Skeletal muscle satellite cell (primary cell): ENCODE measurements around the gene CETN1.

Experiments
- H3K27me3 ChIP-seq: 2 replicates; pipeline ENCODE4 v1.7.0; 2013; ENCODE audit warnings: low read length; ENCODE audit not compliant: control insufficient read depth, insufficient read depth
- H3K36me3 ChIP-seq: 2 replicates; pipeline ENCODE4 v1.7.0; 2013; ENCODE audit warnings: mild to moderate bottlenecking, control low read depth, low read length; ENCODE audit not compliant: insufficient read depth
- H3K4me1 ChIP-seq: 2 replicates; pipeline ENCODE4 v1.7.0; 2013; ENCODE audit warnings: low read length; ENCODE audit not compliant: control insufficient read depth, insufficient read depth
- H3K4me2 ChIP-seq: 2 replicates; pipeline ENCODE4 v1.7.0; 2013; ENCODE audit warnings: mild to moderate bottlenecking, low read length
- H3K4me3 ChIP-seq: 2 replicates; pipeline ENCODE4 v1.7.0; 2013; ENCODE audit warnings: low read length
- H3K9ac ChIP-seq: 2 replicates; pipeline ENCODE4 v1.7.0; 2013; ENCODE audit warnings: mild to moderate bottlenecking, low read depth, low read length, moderate library complexity
- H3K9me3 ChIP-seq: replicated peaks from 2 replicates; pipeline ENCODE4 v1.7.0; 2013; ENCODE audit warnings: mild to moderate bottlenecking, control low read depth, low read length

CETN1 gene

DNA sequence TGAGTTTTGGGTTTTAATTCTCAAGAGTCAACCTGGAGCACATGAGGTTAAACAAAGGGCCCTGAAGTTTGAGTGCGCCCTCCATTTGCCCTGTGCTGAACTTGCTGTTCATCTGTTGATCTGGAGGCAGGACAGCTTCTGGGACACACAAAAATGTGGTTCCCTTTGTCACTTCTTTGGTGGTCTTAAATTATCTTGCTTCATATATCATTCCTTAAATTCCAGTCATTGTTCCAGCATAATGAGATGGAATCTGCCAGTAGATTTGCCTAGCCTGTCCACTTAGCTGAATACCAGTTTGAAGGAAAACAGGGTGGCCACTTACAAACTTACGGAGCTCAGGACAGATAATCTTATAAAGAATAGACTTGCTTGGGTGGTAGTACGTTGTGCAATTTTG is 916 bp downstream of the CETN1 start:
- Histone ChIP-seq H3K4me1 (no peaks in the 10 kb centered on the region), H3K9ac (no peak overlapping the region), H3K4me2 (no peak overlapping the region), H3K9me3 (no peaks in the 10 kb centered on the region), H3K27me3 (peaks cover 22% of the 10 kb centered on the region), H3K4me3 (no peak overlapping the region), H3K36me3 (no peaks in the 10 kb centered on the region)

DNA sequence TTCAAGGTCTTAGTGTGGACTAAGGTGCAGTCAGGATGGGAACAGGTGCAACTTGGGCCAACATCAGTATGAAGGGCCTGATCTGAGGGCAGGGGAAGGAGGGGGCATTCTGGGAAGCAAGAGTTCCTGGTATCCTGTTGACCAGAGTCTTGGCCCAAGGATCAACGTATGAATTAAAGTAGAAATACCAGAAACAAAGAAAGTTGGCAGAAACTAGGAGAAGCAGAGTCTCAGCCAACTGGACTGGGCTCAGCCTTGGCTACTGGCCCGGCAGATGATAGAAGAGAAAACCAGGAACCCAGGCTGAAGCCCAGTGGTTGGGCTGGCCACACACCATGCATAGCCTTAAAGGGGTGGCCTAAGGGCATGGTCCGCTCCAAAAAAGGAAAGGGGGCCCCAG is 2.3 kb downstream of the CETN1 start:
- Histone ChIP-seq H3K9me3 (no peaks in the 10 kb centered on the region), H3K27me3 (peaks cover 21% of the 10 kb centered on the region), H3K4me3 (no peak overlapping the region)

DNA sequence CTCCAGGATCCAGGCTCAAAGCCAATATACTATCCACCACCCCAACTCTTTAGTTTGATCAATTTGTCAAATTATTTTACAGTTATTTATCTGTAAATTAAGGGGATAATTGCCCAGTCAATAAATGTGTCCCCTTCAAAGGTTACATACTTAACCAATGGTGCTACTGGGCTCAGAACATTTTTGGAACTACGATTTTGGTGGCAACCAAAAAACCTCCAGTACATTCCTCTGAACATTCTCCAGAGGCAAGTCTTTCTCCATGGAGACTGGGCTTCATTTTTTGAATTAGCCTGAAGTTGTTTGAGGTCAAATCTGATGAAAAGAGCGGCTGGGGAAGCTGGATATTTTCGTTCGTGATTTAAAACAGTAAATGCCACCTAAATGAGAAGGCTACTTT is 14.9 kb downstream of the CETN1 start:
- no peak overlapping the region for H3K9ac ChIP-seq
- H3K36me3 ChIP-seq = no peaks in the 10 kb centered on the region
- H3K4me1 ChIP-seq = no peaks in the 10 kb centered on the region
- peaks cover 39% of the 10 kb centered on the region for H3K27me3 ChIP-seq
- H3K4me3 ChIP-seq = no peak overlapping the region
- H3K4me2 ChIP-seq = no peak overlapping the region
- no peaks in the 10 kb centered on the region for H3K9me3 ChIP-seq

More for the DNA sequence above, 2.3 kb downstream of the CETN1 start:
- Histone ChIP-seq H3K4me2 (no peak overlapping the region), H3K9ac (no peak overlapping the region), H3K4me1 (no peaks in the 10 kb centered on the region), H3K36me3 (no peaks in the 10 kb centered on the region)

DNA sequence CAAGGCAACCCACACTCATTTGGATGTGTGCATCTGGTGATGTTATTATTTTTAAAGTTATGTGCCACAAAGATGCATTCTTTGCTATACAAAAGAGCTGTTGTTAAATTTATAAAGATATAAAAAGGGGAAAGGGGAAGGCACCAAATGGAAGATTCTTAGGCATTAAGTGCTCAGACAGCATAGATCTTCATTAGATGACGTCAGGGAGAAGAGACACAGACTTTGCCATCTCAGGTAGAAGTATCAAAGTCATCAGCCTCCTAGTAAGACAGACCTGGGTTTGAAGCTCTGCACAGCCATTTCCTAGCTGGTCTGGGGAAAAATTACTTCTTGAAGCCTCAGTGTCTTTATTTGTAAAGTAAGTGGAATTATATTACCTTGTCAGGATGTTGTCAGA is 15.4 kb downstream of the CETN1 start:
- H3K36me3 ChIP-seq = no peaks in the 10 kb centered on the region
- no peaks in the 10 kb centered on the region for H3K4me1 ChIP-seq
- no peaks in the 10 kb centered on the region for H3K9me3 ChIP-seq
- no peak overlapping the region for H3K4me2 ChIP-seq
- no peak overlapping the region for H3K9ac ChIP-seq
- no peak overlapping the region for H3K4me3 ChIP-seq
- peaks cover 44% of the 10 kb centered on the region for H3K27me3 ChIP-seq

DNA sequence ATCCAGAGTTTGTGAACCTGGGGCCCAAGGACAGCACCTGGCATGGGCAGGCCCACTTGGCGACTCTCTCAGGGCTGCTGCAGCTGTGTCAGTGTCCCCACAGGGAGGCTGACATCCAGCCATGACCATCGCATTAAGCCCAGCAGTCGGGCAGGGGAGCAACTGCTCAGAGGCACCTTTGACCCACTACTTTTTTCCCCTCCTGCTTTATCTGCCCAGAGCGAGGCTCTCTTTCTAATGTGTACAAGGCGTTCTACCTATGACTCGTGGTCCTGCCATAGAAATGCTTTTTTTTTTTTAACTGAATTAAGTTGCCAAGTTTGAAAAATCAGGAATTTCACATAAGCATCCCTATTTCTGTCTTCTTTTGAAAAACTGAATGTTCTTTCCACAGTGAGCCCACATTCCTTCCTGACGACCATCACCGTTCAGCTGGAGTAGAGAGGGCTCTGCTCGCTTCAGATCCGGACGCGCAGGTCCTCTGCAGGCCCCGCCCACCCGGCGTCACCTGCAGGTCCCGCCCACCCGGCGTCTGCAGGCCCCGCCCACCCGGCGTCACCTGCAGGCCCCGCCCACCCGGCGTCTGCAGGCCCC is 16.2 kb downstream of the CETN1 start:
- H3K4me2 ChIP-seq = no peak overlapping the region
- H3K4me1 ChIP-seq = no peaks in the 10 kb centered on the region
- H3K36me3 ChIP-seq = no peaks in the 10 kb centered on the region
- H3K9ac ChIP-seq = no peak overlapping the region
- no peak overlapping the region for H3K4me3 ChIP-seq
- H3K9me3 ChIP-seq = no peaks in the 10 kb centered on the region
- peaks cover 51% of the 10 kb centered on the region for H3K27me3 ChIP-seq

DNA sequence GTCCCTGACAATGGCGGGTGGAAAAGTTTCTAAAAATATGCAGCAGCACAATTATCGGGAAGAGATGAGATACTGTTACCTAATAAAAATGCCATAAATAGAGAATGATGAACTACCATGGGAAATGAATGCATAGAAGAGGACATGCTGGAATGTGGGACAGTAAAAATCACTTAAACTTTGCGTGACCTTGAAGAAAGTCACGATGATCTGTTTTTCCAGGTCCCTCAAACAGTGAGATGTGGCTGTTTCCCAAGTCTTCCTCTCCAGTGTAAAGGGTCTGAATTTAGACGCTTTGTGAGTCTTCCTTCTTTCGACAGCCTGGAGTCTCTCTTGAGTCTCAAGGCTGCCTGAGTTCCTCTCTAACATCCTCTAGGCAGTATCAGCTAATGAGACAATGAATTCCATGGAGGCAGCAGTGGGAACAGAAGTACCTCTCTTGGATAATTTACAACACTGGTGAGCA is 18.0 kb downstream of the CETN1 start:
- Histone ChIP-seq H3K4me2 (no peak overlapping the region), H3K36me3 (no peaks in the 10 kb centered on the region), H3K27me3 (peaks cover 58% of the 10 kb centered on the region), H3K9me3 (no peaks in the 10 kb centered on the region), H3K9ac (no peak overlapping the region), H3K4me3 (no peak overlapping the region), H3K4me1 (no peaks in the 10 kb centered on the region)

DNA sequence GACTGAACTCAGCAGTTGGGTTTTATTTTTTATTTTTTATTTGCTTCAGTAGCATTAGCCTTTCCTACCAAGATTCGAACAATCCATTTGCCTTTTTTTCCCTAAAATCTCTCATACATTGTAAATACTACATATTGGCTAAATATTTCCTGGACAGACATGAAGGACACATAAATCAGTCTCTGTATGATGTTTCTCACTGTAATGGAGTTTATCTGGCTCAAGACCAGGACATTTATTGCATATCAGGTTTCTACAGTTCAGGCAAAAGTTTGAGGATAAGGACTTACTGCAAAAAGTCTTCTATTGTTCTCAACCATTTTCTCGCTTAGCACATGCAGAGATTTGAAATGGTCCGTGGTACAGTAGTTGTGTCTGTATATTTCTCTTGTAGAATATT is 19.9 kb downstream of the CETN1 start:
- Histone ChIP-seq H3K27me3 (peaks cover 55% of the 10 kb centered on the region), H3K36me3 (no peaks in the 10 kb centered on the region), H3K4me3 (no peak overlapping the region), H3K9ac (no peak overlapping the region), H3K4me1 (no peaks in the 10 kb centered on the region), H3K4me2 (no peak overlapping the region), H3K9me3 (no peaks in the 10 kb centered on the region)

DNA sequence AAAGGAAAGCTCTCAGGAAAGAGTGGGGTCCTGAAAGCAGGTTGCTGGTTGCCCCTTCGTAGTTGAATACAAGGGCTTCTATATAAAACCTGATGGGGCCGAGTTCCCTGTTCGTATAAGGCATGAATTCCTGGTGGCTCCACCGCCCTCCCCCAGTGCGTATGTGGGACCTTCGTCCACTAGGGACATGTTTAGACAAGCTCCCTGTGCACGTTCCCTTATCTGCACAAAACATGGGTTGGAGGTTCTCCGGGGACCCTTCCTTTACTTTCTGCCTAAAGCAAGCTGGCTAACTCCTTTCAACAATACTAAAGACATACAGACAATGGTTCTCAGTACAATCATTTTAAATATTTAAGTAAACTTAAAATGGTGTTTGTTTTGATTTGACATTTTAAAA is 24.6 kb downstream of the CETN1 start:
- H3K4me1 ChIP-seq = no peaks in the 10 kb centered on the region
- no peak overlapping the region for H3K4me2 ChIP-seq
- H3K4me3 ChIP-seq = no peak overlapping the region
- no peak overlapping the region for H3K9ac ChIP-seq
- peaks cover 37% of the 10 kb centered on the region for H3K27me3 ChIP-seq
- H3K36me3 ChIP-seq = no peaks in the 10 kb centered on the region
- H3K9me3 ChIP-seq = no peaks in the 10 kb centered on the region

DNA sequence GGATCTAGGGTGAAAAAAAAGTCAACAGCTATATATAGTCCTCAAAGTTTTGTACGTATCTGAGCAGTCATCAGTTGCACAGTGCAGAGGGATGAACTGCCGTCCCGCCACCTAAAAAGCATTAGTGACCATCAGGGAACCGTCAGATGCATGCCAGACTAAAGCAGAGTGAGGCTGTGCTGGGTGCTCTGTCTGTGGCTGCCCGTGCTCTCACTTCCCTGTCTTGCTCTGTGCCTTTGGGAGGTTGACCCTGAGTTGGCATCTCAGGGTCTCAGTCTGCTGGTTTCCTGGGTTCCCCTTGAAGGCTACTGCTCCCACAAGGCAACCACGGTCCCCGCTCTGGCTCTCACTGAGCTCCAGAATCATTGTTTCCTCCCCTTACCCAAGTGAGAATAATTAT is 27.8 kb downstream of the CETN1 start:
- Histone ChIP-seq H3K9me3 (no peaks in the 10 kb centered on the region), H3K4me2 (no peak overlapping the region), H3K36me3 (no peaks in the 10 kb centered on the region), H3K4me3 (no peak overlapping the region), H3K9ac (no peak overlapping the region), H3K4me1 (no peaks in the 10 kb centered on the region), H3K27me3 (peaks cover 31% of the 10 kb centered on the region)

DNA sequence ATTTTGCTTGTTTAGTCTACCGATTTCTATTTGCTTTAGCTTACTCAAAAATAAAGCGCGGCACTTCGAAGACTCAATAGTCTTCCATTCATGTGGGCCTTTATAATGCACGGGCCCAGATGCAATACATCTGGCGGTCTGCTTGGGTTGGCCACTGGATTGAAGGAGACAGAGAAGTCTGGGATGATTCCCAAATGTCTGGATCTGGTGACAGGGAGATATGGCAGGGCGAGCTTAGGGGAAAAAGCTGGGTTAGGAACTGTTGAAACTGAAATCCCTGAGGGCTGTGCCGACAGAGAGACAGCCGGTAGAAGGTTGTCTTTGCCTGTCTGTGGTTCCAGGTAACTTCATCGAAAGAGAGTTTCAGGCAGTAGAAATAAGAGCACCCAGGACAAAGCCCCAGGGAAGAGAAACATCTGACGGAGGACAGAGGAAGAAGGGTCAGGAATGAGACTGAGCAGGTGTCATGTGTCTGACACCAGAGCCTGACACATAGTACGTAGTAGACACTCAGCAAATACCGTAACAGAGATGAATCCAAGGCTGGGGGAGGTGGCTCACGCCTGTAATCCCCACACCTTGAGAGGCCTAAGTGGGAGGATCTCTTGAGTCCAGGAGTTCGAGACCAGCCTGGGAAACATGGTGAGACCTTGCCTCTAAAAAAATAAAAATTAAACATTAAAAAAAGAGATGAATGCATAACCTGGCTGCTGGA is 30.2 kb downstream of the CETN1 start:
- H3K36me3 ChIP-seq = no peaks in the 10 kb centered on the region
- H3K27me3 ChIP-seq = peaks cover 31% of the 10 kb centered on the region
- H3K9ac ChIP-seq = no peak overlapping the region
- no peaks in the 10 kb centered on the region for H3K4me1 ChIP-seq
- H3K9me3 ChIP-seq = no peaks in the 10 kb centered on the region
- no peak overlapping the region for H3K4me2 ChIP-seq
- no peak overlapping the region for H3K4me3 ChIP-seq

DNA sequence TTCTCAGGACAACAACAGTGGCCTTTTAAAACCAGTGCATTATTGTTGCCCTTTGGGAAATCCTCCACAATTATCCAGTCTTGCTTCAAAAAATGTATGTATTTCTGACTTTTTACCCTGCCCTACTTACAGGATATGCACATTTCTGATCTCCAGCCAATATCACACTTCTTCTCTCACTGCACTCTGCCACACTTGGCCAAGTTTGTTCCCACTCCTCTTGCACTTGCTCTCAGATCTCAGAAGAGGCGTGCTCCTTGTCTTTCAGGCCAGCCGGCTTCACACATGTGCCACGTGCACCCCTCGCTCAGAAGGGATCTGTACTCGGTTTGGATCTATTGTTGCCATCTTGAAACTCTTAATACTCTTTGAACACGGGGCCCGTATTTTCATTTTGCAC is 32.0 kb downstream of the CETN1 start:
- H3K9ac ChIP-seq = no peak overlapping the region
- H3K9me3 ChIP-seq = no peaks in the 10 kb centered on the region
- peaks cover 29% of the 10 kb centered on the region for H3K27me3 ChIP-seq
- H3K4me1 ChIP-seq = no peaks in the 10 kb centered on the region
- H3K4me3 ChIP-seq = no peak overlapping the region
- H3K4me2 ChIP-seq = no peak overlapping the region
- H3K36me3 ChIP-seq = no peaks in the 10 kb centered on the region

DNA sequence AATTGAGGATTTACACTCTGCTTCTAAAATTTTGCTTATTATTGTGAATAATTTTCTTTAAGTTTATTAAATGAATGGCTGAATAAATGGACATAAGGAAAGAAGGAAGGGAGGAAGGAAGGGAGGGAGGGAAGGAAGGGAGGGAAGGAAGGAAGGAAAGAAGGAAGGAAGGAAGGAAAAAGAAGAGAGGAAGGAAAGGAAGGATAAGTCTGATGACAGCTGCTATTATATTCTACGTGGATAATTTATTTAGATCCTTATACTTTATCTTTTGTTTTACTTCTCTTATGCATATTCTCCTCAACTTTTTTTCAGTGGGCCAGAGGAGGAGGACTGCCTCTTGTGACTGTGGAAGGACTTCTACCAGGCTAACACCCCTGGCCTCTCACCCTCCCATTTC is 34.0 kb downstream of the CETN1 start:
- Histone ChIP-seq H3K4me2 (no peak overlapping the region), H3K36me3 (no peaks in the 10 kb centered on the region), H3K9me3 (no peaks in the 10 kb centered on the region), H3K27me3 (peaks cover 31% of the 10 kb centered on the region), H3K4me1 (no peaks in the 10 kb centered on the region), H3K9ac (no peak overlapping the region), H3K4me3 (no peak overlapping the region)
